Gastroesophageal sphincter (tissue), 4 donors: ENCODE measurements around the gene CACNG4. TPM values are rescaled to one million over a fixed set of nuclear protein-coding genes. Genes with fewer than 3 reads are reported as not detected.

ENCODE experiments used
- ATAC-seq: fragments of 150-250 bp; one replicate; pipeline ENCODE4 v1.9.1; 2016; ENCODE audit warnings: mild to moderate bottlenecking, moderate library complexity
- H3K27ac ChIP-seq, 4 donors: fragments of 200-600 bp; sonication (generic) in 3 of 4; 1 replicate in 3 of 4; 2 replicates in 1 of 4; pipeline ENCODE4 v1.5.1; 2016 to 2019
- H3K27me3 ChIP-seq: fragments of 200-600 bp; sonication (generic); one replicate; pipeline ENCODE4 v1.5.1; 2019
- H3K36me3 ChIP-seq, 2 donors: fragments of 200-600 bp; sonication (generic); one replicate each; pipeline ENCODE4 v1.5.1; 2019; ENCODE audit warnings: control low read depth in 1 of 2
- H3K4me1 ChIP-seq, 3 donors: fragments of 200-600 bp; sonication (generic); 1 replicate in 2 of 3; 2 replicates in 1 of 3; pipeline ENCODE4 v1.5.1; 2016 to 2019; ENCODE audit warnings: control low read depth in 2 of 3
- H3K4me3 ChIP-seq, 2 donors: fragments of 200-600 bp; sonication (generic); one replicate each; pipeline ENCODE4 v1.5.1; 2019; ENCODE audit warnings: mild to moderate bottlenecking in 1 of 2, moderate library complexity in 1 of 2
- H3K9me3 ChIP-seq, 3 donors: fragments of 200-600 bp; sonication (generic); one replicate each; pipeline ENCODE4 v1.5.1; 2017 to 2019; ENCODE audit warnings: control low read depth in 2 of 3
- EP300 ChIP-seq: sonication (generic); formaldehyde crosslinking; IDR thresholded peaks from one replicate; pipeline ENCODE4 v1.6.1; 2017; ENCODE audit warnings: antibody characterized with exemption, mild to moderate bottlenecking
- POLR2A ChIP-seq, 2 donors: fragments of 450-650 bp; IDR thresholded peaks; one replicate each; pipeline ENCODE4 v1.6.1; 2017; ENCODE audit warnings: antibody characterized with exemption in 2 of 2, mild to moderate bottlenecking in 2 of 2, moderate library complexity in 1 of 2
- POLR2AphosphoS5 ChIP-seq: sonication (generic); formaldehyde crosslinking; IDR thresholded peaks from one replicate; pipeline ENCODE4 v1.6.1; 2017; ENCODE audit warnings: antibody characterized with exemption
- WGBS, 2 donors: methylation state at CpG; one replicate each; pipeline ENCODE4 v1.1.5; 2018; ENCODE audit warnings: low coverage in 1 of 2; 5-methylcytosine and 5-hydroxymethylcytosine counted together
- total RNA-seq, 4 donors: library from RNA; depleted of rRNA; stranded (reverse); fragments of >200 nt; gene quantifications; one replicate each; pipeline ENCODE4 v1.1.0, GENCODE V29; 2016
- TF ChIP-seq, protein P1 (sequence below), 4 experiments: fragments of 200-600 bp in 2 of 4; fragments of 450-650 bp in 2 of 4; sonication (generic) in 1 of 4; IDR thresholded peaks; one replicate each; pipeline ENCODE4 v1.5.1; 2017 to 2019; ENCODE audit warnings: antibody characterized with exemption in 4 of 4, mild to moderate bottlenecking in 2 of 4, moderate library complexity in 2 of 4

Gene CACNG4
- total RNA-seq, 4 donors from 2014 or later, result 0.13 to 13.5 (median 2.1) TPM; not detected in 1

DNA sequence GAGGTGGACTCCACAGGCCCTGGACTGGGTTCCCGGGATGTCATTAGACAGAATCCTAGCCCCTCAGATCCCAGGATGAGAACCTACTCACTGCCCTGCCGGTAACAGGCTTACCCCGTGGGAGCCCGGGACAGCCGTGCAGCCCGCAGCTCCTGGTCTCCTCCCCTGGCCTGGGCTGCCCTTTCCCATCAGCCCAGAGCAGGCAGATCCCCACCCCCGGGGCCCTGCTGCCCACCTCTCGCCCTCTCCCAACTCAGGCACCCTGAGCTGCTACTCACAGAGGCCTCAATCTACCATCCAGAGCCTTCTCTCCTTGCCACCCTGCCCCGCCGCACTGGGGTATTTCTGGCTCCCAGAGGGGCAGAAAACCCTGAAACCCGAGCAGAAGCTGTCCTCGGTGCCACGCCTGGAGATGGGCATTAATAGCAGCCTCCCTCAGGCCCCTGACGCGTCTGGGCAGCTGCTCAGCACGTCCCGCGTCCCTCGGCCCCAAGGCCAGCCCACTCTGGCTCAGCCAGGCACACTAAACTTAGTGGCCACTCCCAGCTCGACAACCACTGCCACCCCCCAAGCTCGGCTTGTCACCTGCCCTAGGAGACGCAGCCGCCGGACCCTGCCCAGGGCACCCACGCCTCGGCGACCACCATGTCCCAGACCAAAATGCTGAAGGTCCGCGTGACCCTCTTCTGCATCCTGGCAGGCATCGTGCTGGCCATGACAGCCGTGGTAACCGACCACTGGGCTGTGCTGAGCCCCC is 79.7 kb downstream of the CACNG4 start, which contains the start of gene CACNG1:
TSS of gene CACNG1 (plus strand) at position 539 of the 757 bp plus-strand sequence. CDS start at position 646, 107 bp downstream.
- H3K36me3 ChIP-seq, result no peaks in the 10 kb centered on the region
- WGBS, 2 donors, result 89% methylated on average over 3 of the region's 32 CpGs; no CpG with 5 or more reads in 1 of the 2 donors
- H3K27me3 ChIP-seq, result peaks cover 6% of the 10 kb centered on the region
- ATAC-seq, result no peak
- H3K27ac ChIP-seq, result no peak within 1 kb of the TSS
- no peak for TF ChIP-seq EP300
- H3K9me3 ChIP-seq, result peaks cover 0 to 21% (median 2%) of the 10 kb centered on the region in 3 donors
- H3K4me1 ChIP-seq, result no peaks in the 10 kb centered on the region
- H3K4me3 ChIP-seq, result no peak within 1 kb of the TSS

DNA sequence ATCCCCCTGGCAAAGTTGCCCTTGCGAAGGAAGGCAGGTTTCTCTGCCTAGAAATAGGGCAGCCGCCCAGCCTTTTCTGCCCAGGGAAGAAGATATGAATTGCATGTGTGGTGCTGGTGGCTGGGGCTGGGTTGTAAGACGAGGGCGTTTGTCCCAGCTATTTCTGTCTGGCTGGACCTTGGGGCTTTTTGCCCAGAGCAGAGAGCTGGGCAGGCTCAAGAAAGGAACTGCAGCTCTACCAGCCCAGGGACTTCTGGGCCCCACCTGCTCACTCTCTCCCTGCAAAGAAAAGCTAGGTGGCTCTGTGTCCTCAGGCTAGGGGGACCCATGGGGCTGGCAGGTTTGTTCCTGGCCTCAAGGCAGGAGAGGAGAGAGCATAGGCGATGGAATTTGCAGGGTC is 80.4 kb downstream of the CACNG4 start:
- Histone ChIP-seq H3K27ac (no peak overlapping the region), H3K4me1 (no peaks in the 10 kb centered on the region), H3K4me3 (no peak overlapping the region), H3K36me3 (no peaks in the 10 kb centered on the region), H3K27me3 (peaks cover 6% of the 10 kb centered on the region), H3K9me3 (peaks cover 0 to 28% (median 2%) of the 10 kb centered on the region in 3 donors)
- WGBS, 2 donors, result 100% methylated on average over 1 of the region's 5 CpGs; no CpG with 5 or more reads in 1 of the 2 donors
- no peak for ATAC-seq
- TF ChIP-seq, protein P1, sequence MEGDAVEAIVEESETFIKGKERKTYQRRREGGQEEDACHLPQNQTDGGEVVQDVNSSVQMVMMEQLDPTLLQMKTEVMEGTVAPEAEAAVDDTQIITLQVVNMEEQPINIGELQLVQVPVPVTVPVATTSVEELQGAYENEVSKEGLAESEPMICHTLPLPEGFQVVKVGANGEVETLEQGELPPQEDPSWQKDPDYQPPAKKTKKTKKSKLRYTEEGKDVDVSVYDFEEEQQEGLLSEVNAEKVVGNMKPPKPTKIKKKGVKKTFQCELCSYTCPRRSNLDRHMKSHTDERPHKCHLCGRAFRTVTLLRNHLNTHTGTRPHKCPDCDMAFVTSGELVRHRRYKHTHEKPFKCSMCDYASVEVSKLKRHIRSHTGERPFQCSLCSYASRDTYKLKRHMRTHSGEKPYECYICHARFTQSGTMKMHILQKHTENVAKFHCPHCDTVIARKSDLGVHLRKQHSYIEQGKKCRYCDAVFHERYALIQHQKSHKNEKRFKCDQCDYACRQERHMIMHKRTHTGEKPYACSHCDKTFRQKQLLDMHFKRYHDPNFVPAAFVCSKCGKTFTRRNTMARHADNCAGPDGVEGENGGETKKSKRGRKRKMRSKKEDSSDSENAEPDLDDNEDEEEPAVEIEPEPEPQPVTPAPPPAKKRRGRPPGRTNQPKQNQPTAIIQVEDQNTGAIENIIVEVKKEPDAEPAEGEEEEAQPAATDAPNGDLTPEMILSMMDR (IDR thresholded peaks at IDR 0.05), result no peak
- TF ChIP-seq POLR2AphosphoS5 (no peak), EP300 (no peak), POLR2A (IDR thresholded peaks at IDR 0.05) (no peak)

DNA sequence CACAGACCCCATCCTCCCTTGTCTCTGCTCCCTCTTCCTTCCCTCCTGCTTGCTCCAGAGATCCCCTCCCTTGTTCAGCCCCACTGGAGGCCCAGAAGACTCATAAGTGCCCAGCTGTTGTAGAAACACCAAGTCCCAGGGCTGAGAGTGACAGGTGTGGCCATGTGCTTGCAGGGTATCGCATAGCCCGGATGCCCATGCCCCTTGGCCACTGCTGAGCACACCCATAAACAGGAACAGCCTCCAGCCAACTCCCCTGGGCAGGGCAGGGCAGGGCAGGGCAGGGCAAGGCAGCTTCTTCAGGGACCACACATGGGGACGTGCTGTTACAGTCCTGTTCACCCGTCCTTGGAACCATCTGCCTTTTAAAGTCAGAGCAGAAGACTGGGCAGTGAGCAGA is 81.9 kb downstream of the CACNG4 start:
- TF ChIP-seq, protein P1 (IDR thresholded peaks at IDR 0.05), result no peak
- TF ChIP-seq POLR2A (IDR thresholded peaks at IDR 0.05) (no peak), POLR2AphosphoS5 (no peak), EP300 (no peak)
- no peaks in the 10 kb centered on the region for H3K27me3 ChIP-seq
- H3K9me3 ChIP-seq, result peaks cover 0 to 31% (median 2%) of the 10 kb centered on the region in 3 donors
- no peak overlapping the region for H3K27ac ChIP-seq
- H3K4me1 ChIP-seq, result no peaks in the 10 kb centered on the region
- 71 to 77% methylated on average over 2 to 4 of the region's 4 CpGs for WGBS, 2 donors
- ATAC-seq, result no peak
- H3K36me3 ChIP-seq, result no peaks in the 10 kb centered on the region
- H3K4me3 ChIP-seq, result no peak overlapping the region

DNA sequence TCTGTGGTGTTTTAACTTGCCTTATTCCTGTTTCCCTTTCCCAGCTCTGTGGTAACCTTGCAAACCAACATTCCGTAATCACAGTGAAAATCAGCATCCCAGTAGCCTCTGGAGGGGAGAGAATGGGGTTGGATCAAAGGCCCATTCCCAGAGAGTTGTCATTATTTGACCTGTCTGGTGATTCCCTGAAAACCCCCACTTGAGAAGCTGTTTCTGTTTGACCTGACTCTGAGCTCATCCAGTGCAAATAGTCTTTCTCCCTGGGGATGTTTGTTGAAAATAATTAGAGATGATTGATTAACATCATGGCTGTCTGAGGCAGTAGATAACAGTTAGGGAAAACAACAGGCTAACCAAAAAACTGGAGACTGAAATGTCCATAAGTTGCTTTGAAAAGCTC is 82.9 kb downstream of the CACNG4 start:
- Histone ChIP-seq H3K9me3 (peaks cover 0 to 31% (median 2%) of the 10 kb centered on the region in 3 donors), H3K27ac (no peak overlapping the region), H3K4me1 (no peaks in the 10 kb centered on the region), H3K4me3 (no peak overlapping the region), H3K27me3 (no peaks in the 10 kb centered on the region), H3K36me3 (no peaks in the 10 kb centered on the region)
- WGBS, 2 donors, result 75% methylated on average over 1 of the region's 1 CpG; no CpG with 5 or more reads in 1 of the 2 donors
- ATAC-seq, result no peak
- TF ChIP-seq POLR2AphosphoS5 (no peak), POLR2A (IDR thresholded peaks at IDR 0.05) (no peak), EP300 (no peak)
- TF ChIP-seq, protein P1 (IDR thresholded peaks at IDR 0.05), result no peak

DNA sequence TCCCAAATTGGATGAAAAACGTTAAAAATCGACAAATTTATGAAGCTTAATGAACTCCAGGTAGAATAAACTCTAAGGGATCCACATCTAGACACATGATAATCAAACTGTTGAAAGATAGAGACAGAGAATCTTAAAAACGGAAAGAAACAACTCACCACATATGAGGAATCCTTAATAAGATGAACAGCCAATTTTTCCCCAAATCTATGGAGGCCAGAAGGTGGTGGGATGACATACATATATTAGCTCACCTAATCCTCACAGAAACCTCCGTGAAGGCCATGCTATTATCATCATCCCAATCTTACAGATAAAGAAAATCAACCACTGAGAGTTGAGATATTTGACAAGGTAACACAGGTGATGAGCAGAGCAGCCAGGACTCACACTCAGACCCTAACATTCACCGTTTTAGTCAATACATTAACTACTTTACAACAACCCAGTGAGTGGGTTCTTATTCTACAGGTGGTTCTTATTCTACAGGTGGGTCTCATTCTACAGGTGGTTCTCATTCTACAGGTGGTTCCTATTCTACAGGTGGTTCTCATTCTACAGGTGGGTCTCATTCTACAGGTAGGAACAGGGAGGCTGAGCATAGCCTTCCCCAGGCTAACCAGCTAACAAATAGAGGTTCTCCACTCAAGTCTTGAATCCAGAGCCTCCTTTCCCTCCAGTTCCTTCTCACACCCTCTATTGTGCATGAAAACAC is 84.7 kb downstream of the CACNG4 start:
- Histone ChIP-seq H3K4me3 (no peak overlapping the region), H3K9me3 (peaks cover 0 to 31% (median 2%) of the 10 kb centered on the region in 3 donors), H3K36me3 (no peaks in the 10 kb centered on the region), H3K27ac (no peak overlapping the region), H3K27me3 (no peaks in the 10 kb centered on the region), H3K4me1 (no peaks in the 10 kb centered on the region)
- ATAC-seq, result no peak
- WGBS, 2 donors, result 73 to 80% methylated on average over 4 to 5 of the region's 5 CpGs
- TF ChIP-seq, protein P1 (IDR thresholded peaks at IDR 0.05), result no peak
- TF ChIP-seq POLR2AphosphoS5 (no peak), EP300 (no peak), POLR2A (IDR thresholded peaks at IDR 0.05) (no peak)
